ENCODE results near the gene SSH2. TPM values are rescaled to one million over a fixed set of nuclear protein-coding genes. Genes with fewer than 3 reads are reported as not detected.
A peak's percentile ranks its signal among the peaks of the same experiment; 100 is the strongest.

SSH2 gene
- total and polyA plus RNA-seq, 9 donors, result 4.2 to 13.0 (median 11.8) TPM

DNA sequence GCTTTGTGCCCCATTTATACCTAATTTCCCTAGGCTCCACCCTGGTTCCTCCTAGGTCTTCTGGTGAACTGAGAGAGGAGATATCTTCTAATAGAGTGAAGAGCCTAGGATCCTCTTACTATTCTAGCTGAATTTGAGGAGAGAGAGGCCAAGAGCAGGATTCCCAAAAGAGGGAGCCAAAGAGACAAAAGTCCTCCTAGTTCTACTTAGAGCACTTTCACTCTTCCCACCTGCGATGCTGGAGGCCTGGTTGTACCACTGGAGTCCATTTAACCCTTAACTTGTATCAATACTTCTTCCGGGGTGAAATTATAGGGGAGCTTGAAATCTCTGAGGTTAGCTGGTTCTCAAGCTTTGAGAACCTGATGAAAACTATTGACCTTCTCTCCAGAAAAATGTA is 3.4 kb upstream of the SSH2 start:
- Histone ChIP-seq H3K36me3 (no peaks in the 10 kb centered on the region), H3K27me3 (no peaks in the 10 kb centered on the region), H3K27ac (no peak overlapping the region), H3K4me1 (ENCODE audit: insufficient read depth) (peaks cover 1% of the 10 kb centered on the region), H3K9me3 (no peaks in the 10 kb centered on the region), H3K4me3 (no peak overlapping the region)
- 31 to 37% (median 34%) methylated on average over 2 of the region's 2 CpGs for WGBS, 3 donors
- DNase-seq, result no peak
- TF ChIP-seq, protein P1, sequence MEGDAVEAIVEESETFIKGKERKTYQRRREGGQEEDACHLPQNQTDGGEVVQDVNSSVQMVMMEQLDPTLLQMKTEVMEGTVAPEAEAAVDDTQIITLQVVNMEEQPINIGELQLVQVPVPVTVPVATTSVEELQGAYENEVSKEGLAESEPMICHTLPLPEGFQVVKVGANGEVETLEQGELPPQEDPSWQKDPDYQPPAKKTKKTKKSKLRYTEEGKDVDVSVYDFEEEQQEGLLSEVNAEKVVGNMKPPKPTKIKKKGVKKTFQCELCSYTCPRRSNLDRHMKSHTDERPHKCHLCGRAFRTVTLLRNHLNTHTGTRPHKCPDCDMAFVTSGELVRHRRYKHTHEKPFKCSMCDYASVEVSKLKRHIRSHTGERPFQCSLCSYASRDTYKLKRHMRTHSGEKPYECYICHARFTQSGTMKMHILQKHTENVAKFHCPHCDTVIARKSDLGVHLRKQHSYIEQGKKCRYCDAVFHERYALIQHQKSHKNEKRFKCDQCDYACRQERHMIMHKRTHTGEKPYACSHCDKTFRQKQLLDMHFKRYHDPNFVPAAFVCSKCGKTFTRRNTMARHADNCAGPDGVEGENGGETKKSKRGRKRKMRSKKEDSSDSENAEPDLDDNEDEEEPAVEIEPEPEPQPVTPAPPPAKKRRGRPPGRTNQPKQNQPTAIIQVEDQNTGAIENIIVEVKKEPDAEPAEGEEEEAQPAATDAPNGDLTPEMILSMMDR (IDR thresholded peaks at IDR 0.05), result no peak
- TF ChIP-seq POLR2A (IDR thresholded peaks at IDR 0.05) (no peak), EP300 (IDR thresholded peaks at IDR 0.05) (no peak)
- intact Hi-C loops (cut with DNase I), result loop anchor here (5.0 to 10.0 kb wide), 2 partner anchors 126 to 129 kb away; no protein-coding TSS in a partner anchor

DNA sequence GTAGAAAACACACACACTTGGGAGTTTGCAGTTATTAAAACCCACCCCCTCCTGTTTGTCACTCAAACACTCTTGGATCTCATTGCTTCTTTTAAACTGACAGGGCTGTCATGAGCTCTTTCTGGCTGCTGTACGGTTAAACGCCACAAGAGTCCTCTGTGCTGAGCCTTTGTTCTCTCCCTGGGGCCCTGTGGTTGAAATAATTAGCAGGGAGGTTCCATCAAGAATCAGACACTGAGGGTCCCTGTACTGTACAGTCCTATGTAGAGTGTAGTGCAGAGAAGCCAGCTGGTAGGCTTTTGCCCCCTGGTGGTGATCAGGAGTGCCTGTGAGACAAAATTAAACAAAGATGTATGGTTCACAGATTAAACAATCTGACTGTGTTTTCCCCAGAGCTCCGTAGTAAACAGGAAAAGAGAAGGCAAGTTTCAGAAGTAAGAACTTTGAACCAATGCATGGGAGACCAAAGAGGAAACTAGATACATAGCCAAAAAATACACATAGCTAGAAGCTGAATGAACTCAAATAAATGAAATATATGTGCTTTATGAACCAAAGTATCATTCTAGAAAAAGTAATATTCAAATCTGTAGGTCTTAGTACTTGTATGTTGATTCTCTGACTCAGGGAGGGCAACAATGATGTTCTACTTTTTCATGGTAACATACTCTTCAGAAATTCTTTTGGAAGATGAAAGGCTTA is 1.4 kb upstream of the SSH2 start:
- no peaks in the 10 kb centered on the region for H3K27me3 ChIP-seq
- peaks cover 1% of the 10 kb centered on the region for H3K4me1 ChIP-seq (ENCODE audit: insufficient read depth)
- TF ChIP-seq, protein P1 (IDR thresholded peaks at IDR 0.05), result peak; percentile 73 to 84 (median 78)
- TF ChIP-seq POLR2A (IDR thresholded peaks at IDR 0.05), result no peak
- no peak overlapping the region for H3K27ac ChIP-seq
- 0 to 1% (median 0%) methylated on average over 3 of the region's 3 CpGs for WGBS, 3 donors
- H3K4me3 ChIP-seq, result no peak overlapping the region
- no peaks in the 10 kb centered on the region for H3K9me3 ChIP-seq
- H3K36me3 ChIP-seq, result no peaks in the 10 kb centered on the region
- intact Hi-C loops (cut with DNase I), result loop anchor here (5.0 to 10.0 kb wide), 2 partner anchors 124 to 127 kb away; no protein-coding TSS in a partner anchor
- peak; percentile 33 to 64 (median 46) for DNase-seq

DNA sequence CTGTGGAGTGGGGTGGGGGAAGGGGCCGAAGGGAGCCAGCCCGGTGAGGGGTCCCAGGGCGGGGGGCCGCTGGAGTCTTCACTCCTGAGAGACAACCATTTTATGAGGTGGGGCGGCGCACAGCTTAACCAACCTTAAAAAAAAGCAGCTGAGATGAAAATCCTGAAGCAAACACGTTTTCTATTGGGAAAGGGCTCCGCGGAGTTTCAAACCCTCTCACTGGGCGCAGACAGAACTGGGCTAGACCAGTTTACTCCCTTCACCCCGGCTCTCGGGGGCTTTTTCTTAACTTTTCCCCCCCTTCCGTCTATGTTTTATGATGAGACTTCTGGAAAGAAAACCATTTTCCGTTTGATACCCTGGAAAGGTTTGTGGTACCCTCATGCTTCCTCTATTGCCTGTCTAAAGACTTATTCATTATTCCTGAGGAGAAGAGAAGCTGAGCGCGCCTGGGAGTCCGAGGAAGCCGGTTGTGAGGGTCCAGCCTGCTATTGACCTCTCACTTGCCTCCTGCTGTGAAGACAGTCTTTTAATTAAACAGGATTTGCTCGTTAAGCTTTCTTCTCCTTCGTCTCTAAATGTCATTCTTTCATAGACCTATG is 482 bp upstream of the SSH2 start:
- H3K27me3 ChIP-seq, result no peaks in the 10 kb centered on the region
- H3K36me3 ChIP-seq, result no peaks in the 10 kb centered on the region
- WGBS, 3 donors, result 0% methylated on average over 20 of the region's 20 CpGs
- peak overlapping the region; percentile 75 for H3K4me3 ChIP-seq
- H3K4me1 ChIP-seq (ENCODE audit: insufficient read depth), result peaks cover 1% of the 10 kb centered on the region
- intact Hi-C loops (cut with DNase I), result loop anchor here (5.0 to 10.0 kb wide), 2 partner anchors 123 to 126 kb away; no protein-coding TSS in a partner anchor
- DNase-seq, result no peak
- H3K9me3 ChIP-seq, result no peaks in the 10 kb centered on the region
- TF ChIP-seq EP300 (IDR thresholded peaks at IDR 0.05) (no peak), POLR2A (IDR thresholded peaks at IDR 0.05) (no peak)
- TF ChIP-seq, protein P1 (IDR thresholded peaks at IDR 0.05), result no peak
- H3K27ac ChIP-seq, result peak overlapping the region; percentile 7 to 54

DNA sequence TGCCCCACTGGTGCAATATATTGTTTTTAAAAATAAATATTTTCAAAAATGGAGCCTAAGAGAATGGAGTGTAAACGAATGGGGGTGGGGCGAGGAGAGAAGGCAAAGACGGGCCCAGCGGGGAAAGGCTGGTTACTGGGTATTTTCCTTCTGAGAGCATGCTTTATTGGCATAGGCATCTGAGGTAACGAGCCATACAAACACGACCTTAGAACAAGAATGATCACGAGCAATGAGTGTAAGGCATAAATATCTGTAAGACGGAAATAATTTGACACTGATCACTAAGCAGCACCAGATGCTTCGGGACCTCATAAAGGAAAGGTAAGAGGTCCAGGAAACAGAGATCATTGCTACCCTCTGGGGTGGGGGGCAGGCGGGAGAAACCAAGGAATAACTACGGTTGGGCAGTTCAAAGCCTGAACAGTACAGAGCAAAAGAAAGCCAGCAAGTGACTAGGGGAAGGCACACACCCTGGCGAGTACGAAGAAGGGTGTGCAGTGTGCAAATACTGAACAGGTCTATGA is 959 bp downstream of the SSH2 start:
- H3K36me3 ChIP-seq, result no peaks in the 10 kb centered on the region
- WGBS, 3 donors, result 1 to 3% (median 3%) methylated on average over 13 of the region's 13 CpGs
- H3K27ac ChIP-seq, result peak overlapping the region in 1 of 2 donors; percentile 54
- H3K9me3 ChIP-seq, result no peaks in the 10 kb centered on the region
- TF ChIP-seq EP300 (IDR thresholded peaks at IDR 0.05) (no peak), POLR2A (IDR thresholded peaks at IDR 0.05) (no peak)
- TF ChIP-seq, protein P1 (IDR thresholded peaks at IDR 0.05), result no peak
- peak overlapping the region; percentile 75 for H3K4me3 ChIP-seq
- intact Hi-C loops (cut with DNase I), result loop anchor here in 1 of 4 donors (10.0 kb wide), 2 partner anchors 294 to 344 kb away; partner anchors contain the start of gene GIT1
- DNase-seq, result no peak
- peaks cover 1% of the 10 kb centered on the region for H3K4me1 ChIP-seq (ENCODE audit: insufficient read depth)
- H3K27me3 ChIP-seq, result no peaks in the 10 kb centered on the region

Data from ovary (tissue), 9 donors.